ENCODE measurements around the gene TMUB1. TPM values are rescaled to one million over a fixed set of nuclear protein-coding genes. Genes with fewer than 3 reads are reported as not detected.

The TMUB1 gene
- total and polyA plus RNA-seq, 9 of the 15 experiments (the other 6 are each of a cell fraction or from before 2014, with no cell fraction given) = 0.14 to 241 (median 74.1) TPM

GRCh38 chr7:151113344-151114150 lies 30.3 kb upstream of the TMUB1 start (continued):
- TF ChIP-seq, protein P1, sequence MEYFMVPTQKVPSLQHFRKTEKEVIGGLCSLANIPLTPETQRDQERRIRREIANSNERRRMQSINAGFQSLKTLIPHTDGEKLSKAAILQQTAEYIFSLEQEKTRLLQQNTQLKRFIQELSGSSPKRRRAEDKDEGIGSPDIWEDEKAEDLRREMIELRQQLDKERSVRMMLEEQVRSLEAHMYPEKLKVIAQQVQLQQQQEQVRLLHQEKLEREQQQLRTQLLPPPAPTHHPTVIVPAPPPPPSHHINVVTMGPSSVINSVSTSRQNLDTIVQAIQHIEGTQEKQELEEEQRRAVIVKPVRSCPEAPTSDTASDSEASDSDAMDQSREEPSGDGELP (CRISPR knock-in tag; IDR thresholded peaks at IDR 0.05; ENCODE audit: borderline replicate concordance) = no peak
- TF ChIP-seq NKRF (IDR thresholded peaks at IDR 0.05; ENCODE audit: borderline replicate concordance) (no peak), RCOR1 (IDR thresholded peaks at IDR 0.05; ENCODE audit: borderline replicate concordance in 1 of 2, low read depth in 2 of 2, low read length in 2 of 2) (peak in 1 of 2 experiments; percentile 78; a peak in 1 of 4 replicates), SMAD4 (CRISPR knock-in tag; conservative IDR thresholded peaks at IDR 0.05) (peak; percentile 90), ETV5 (CRISPR knock-in tag; IDR thresholded peaks at IDR 0.05; ENCODE audit: low read depth) (0 out of 2 replicates have a peak, but pooled peaks have one; percentile 40), RBFOX2 (IDR thresholded peaks at IDR 0.05; ENCODE audit: low read depth, low read length) (no peak), CXXC5 (CRISPR knock-in tag; IDR thresholded peaks at IDR 0.05) (peak; percentile 31; the same call in 1 of the 2 replicates), NR3C1 (CRISPR knock-in tag; IDR thresholded peaks at IDR 0.05) (no peak), GTF2E2 (tag; IDR thresholded peaks at IDR 0.05) (no peak), HEY1 (CRISPR knock-in tag; IDR thresholded peaks at IDR 0.05; ENCODE audit: borderline replicate concordance) (no peak), ATF3 (IDR thresholded peaks at IDR 0.05) (peak; percentile 68), ATF3 (CRISPR knock-in tag; conservative IDR thresholded peaks at IDR 0.05) (no peak), TEAD4 (IDR thresholded peaks at IDR 0.05; ENCODE audit: low read length) (peak; percentile 38; the same call in 1 of the 2 replicates), TEAD4 (CRISPR knock-in tag; IDR thresholded peaks at IDR 0.05; ENCODE audit: borderline replicate concordance) (no peak), CREM (IDR thresholded peaks at IDR 0.05; ENCODE audit: low read depth) (peak; percentile 44; the same call in 1 of the 2 replicates), ARID1B (IDR thresholded peaks at IDR 0.05) (peak; percentile 71), RBBP5 (IDR thresholded peaks at IDR 0.05; ENCODE audit: borderline replicate concordance, insufficient read depth, low read length, poor library complexity, severe bottlenecking) (no peak), L3MBTL2 (IDR thresholded peaks at IDR 0.05) (0 out of 2 replicates have a peak, but pooled peaks have one; percentile 19), SMARCE1 (IDR thresholded peaks at IDR 0.05) (peak; percentile 61; the same call in 1 of the 2 replicates), UBTF (IDR thresholded peaks at IDR 0.05; ENCODE audit: borderline replicate concordance in 1 of 2, low read depth in 2 of 2, low read length in 2 of 2) (peak; percentile 52 to 82; a peak in 3 of 4 replicates)

Data from K562 (cell line).